Dedifferentiated amniotic fluid mesenchymal stem cell (primary cell): ENCODE measurements around the gene CD300A.
"Not testable (repeated sequence)": the region's sequence is repeated elsewhere in the genome, so short reads cannot be mapped to it uniquely, and the experiment has no call there.

ENCODE experiments used
- DNase-seq: peaks from one replicate; pipeline ENCODE4 v3.0.0-alpha.2; 2016; ENCODE audit errors: extremely low spot score

Gene CD300A

DNA sequence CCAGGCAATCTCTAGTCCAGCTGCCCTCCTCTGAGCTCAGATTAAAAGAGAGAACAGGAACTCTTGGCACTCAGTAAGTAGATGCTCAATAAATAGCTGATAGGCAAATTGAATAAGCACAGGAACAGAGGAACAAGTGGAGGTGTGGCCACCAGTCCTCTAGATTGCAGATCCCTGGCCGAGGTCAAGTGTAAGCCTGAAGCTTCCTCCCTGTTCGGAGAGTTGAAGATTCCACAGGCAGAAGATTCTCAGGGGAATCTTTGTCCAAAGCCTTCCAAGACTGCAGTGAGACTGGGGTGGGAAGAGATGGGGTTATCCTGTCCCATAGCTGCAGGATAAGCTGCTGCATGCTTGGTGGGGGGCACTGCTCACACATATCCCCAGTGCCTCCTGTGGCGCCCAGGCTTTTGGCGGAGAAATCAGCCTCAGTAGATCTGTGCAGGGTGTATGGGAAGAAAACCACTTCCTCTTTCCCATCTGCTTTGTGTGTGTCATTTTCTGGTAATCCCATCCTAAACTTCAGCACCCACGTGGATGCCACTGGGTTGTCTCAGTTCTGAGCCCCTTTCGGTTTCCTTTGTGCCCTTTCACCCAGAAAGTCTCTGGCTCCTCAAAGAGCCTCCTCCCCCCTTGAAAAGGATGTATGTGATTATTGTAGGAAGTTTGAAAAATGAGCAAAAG, 12.1 kb downstream of the CD300A start:
- DNase-seq: no peak

DNA sequence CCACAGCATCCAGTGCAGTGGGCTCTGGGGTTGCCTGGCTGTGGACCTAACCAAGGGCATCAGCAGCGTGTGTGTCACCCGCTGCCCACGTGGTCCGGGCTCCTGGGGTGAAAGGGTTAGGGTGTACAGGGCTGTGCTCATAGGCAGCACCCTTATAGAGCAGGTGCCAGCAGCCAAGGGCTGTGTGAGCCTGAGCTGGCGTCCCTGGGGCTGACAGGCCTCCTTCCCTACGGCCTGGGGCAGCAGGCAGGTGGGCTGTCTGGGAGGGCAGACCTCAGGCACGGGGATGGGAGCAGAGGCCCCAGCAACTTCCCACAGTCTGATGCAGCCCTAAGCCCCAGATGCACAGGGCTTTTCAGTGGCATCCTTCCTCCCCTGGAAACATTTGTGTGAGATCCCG, 13.9 kb downstream of the CD300A start:
- DNase-seq: no peak

DNA sequence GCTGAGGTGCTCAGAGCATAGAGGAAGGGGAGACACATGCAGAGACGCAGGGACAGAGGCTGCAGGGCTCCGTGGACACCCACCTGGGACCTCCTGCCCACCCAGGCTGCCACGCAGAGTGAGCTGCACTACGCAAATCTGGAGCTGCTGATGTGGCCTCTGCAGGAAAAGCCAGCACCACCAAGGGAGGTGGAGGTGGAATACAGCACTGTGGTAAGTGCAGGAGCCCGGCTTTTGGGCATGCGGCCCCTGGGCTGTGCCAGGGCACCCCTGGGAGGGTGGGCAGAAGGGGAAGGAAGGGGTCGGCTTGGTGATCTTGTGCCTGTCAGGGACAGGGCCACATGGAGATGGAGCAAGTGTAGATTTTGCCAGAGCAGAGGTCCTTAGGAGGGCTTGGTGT, 15.2 kb downstream of the CD300A start:
- no peak for DNase-seq

DNA sequence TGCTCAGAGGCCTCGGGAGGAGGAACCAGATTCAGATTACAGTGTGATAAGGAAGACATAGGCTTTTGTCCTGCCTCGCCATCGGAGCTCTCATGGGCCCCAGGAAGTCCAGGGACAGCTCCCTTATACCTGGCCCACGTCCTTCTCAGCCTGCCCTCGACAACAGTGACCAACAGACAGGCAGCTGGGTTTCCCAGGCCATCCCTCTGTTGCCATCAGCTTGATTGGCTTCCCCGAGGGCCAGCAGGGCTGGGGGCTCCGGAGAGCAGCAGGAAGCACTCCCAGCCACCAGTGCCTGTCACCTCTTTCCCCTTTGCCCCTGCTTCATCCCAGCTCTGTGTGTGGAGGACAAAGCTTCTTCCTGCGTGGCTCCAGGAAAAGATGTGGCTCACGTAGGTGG, 17.6 kb downstream of the CD300A start:
- no peak for DNase-seq

DNA sequence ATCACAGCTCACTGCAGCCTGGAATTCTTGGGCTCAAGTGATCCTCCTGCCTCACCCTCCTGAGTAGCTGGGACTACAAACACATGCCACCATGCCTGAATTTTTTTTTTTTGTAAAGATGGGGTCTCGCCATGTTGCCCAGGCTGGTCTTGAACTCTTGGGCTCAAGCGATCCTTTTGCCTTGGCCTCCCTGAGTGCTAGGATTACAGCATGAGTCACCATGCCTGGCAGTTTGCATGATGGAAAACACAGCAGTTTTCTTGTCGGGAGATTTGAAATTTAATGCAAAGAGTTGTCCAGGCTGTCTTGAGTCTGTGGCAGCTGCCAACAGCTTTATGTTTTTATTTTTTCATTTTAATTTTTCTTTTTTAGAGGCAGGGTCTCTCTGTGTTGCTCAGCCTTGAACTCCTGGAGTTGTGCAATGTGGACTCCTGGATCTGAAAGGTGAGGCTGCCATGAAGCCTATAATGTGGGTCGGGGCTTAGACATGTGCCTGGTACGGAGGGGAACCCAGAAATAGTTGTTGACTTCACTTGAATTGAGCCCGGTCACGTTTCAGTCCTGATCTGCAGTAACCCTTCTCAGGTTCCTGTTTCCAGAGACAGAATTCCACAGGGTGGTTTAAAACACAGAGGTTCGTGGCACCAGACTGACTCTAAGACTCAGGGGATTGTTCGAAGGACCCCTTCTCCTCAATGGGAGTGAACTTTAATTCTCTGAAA, 18.7 kb downstream of the CD300A start:
- no peak for DNase-seq

DNA sequence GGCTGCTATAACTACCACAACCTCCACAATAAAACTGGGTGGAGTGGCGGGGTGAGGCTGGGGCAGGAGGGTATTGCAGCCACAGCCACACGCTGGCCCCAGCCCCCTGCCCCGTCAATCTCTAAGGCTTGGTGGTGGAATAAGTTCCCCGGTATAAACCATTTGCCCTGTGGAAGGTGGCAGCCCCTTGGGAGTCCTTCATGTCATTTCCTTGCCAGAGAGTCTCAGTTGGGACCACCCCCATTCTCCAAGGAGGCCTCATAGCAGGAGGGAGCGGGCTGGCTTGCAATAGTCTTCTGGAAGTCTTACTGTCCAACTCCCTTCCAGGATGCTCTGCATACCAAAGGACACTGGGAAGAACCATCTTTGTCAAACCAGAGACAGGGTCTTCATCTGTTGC, 19.4 kb downstream of the CD300A start:
- DNase-seq: no peak

DNA sequence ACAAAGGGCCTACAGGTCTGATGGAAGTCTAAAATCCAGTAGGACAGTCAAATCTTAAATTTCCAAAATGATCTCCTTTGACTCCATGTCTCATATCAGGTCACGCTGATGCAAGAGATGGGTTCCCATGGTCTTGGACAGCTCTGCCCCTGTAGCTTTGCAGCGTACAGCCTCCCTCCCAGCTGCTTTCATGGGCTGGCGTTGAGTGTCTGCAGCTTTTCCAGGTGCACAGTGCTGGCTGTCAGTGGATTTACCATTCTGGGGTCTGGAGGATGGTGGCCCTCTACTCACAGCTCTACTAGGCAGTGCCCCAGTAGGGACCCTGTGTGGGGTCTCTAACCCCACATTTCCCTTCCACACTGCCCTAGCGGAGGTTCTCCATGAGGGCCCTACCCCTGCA, 21.8 kb downstream of the CD300A start:
- DNase-seq: not testable (repeated sequence)

DNA sequence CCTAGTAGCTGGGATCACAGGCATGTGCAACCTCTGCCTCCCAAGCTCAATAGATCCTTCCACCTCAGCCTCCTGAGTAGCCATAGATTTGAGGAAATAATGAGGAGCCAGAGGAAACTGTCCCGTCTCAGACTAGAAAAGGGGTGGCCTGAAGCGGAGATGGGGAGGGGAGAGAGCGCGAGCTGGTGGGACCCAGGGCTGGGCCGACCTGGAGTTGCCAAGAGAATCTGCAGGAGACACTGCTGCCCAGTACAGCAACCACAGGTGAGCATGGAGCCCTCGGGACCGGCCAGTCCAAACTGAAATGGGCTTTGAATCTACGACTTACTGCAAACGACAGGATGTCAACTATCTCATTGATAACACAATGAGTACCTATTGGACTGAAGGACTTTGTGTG, 24.3 kb downstream of the CD300A start:
- DNase-seq: no peak

DNA sequence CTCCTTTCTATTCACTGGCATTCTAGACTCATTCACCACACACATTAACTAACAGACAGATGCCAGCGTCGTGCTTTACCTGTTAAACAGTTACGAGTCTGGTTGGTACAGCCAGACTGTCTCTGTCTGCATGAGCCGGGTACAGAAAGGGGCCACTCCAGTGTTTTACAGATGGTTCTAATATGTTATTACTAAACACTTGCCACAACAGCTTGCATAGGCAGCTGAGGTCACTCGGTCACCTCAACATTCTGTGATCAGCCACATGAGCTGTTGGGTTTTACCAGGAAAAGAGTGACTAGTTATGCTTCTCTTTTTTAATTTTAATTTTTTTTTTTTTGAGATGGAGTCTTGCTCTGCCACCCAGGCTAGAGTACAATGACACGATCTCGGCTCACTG, 25.2 kb downstream of the CD300A start:
- no peak for DNase-seq

DNA sequence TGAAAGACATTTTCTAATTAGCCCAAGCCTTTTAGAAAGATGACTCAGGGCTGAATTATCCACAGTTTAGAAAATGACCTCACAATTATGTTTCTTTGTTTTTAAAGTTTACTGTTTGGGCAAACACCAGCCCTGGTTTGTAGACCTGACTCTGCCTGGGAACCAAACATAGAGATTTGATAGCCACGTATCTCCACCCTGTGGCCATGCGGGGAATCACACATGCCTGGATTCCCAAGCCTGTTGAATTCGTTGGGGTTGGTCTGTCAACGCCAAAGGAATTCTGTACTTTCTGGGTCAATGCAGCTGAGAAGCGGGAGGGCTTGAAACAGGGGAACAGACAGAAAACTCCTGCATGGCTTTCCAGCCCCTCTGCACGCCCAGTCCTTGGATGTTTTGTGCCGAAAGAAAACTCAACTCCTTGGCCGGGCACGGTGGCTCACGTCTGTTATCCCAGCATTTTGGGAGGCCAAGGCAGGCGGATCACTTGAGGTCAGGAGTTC, 26.9 kb downstream of the CD300A start:
- peak; percentile 61 for DNase-seq

DNA sequence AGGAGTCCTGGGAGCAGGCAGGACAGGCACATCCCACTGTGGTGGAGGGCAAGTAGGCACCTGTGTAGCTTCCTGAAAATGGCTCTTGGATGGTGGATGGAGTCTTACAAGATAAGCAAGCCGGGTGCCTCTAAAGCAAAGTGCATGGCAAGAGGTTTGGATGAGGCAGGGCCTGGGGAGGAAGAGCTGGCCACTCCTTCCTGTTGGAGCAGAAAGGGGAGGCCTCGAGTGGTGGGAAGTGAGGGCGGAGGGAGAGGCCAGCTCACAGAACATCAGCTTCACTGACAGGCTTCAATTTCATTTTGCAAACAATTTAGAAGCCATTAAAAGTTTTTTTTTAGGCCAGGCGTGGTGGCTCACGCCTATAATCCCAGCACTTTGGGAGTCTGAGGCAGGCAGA, 31.0 kb downstream of the CD300A start:
- DNase-seq: no peak

DNA sequence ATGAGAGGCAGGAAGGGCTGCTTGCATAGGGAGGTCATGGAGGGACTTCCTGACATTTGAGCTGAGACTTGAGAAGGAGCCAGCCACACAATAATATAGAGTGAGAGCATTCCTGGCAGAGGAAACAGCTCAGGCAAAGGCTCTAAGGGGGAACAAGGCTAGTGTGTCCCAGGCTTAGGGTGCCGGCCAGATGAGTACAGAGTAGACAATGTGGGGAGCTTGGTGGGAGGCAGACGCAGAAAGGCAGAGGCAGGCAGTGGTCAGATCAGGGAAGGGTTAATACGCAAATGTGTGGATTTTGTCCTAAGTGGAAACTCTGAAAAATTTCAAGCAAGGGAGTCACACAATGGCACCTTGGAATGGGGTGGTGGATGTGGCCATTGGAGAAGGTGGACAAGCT, 33.6 kb downstream of the CD300A start:
- DNase-seq: no peak

DNA sequence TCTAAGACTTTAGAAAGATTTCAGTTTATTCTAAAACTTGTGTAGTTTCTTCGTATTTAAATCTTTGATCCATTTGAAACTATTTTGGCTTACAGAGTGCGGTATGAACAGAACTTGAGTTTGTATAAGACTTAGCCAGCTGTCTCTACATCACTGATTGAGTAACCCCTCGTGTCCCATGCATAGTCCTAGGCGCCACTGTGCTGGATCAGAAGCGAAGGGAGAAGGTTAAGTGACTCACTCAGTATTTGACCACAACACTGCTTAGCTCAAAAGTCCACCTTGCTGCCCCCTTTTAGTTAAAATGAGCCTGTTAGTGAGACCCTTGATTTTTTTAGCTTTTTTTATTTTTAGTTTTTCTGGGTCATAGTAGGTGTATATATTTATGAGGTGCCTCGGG, 36.4 kb downstream of the CD300A start:
- no peak for DNase-seq

DNA sequence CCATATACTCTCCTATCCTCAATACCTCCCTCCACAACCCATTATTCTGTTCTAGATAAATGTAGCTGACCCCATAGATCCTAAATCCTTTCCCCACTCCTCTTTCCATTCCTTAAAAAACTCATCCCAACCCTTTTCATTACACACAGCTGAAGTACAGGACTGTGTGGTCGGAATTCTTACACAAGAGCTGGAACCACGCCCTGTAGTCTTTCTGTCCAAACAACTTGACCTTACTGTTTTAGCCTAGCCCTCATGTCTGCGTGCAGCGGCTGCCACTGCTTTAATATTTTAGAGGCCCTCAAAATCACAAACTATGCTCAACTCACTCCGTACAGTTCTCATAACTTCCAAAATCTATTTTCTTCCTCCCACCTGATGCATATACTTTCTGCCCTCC, 37.5 kb downstream of the CD300A start:
- not testable (repeated sequence) for DNase-seq

DNA sequence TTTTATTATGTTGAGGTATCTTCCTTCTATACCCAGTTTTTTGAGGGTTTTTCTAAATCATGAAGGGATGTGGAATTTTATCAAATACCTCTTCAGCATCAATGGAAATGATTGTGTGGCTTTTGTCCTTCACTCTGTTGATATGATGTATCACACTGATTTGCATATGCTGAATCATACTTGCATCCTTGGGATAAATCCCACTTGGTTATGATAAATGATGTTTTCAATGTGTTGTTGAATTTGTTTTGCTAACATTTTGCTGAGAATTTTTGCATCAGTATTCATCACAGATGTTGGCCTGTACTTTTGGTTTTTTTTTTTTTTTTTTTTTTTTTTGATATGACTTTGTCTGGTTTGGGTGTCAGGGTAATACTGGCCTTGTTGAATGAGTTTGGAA, 41.7 kb downstream of the CD300A start:
- DNase-seq: no peak

DNA sequence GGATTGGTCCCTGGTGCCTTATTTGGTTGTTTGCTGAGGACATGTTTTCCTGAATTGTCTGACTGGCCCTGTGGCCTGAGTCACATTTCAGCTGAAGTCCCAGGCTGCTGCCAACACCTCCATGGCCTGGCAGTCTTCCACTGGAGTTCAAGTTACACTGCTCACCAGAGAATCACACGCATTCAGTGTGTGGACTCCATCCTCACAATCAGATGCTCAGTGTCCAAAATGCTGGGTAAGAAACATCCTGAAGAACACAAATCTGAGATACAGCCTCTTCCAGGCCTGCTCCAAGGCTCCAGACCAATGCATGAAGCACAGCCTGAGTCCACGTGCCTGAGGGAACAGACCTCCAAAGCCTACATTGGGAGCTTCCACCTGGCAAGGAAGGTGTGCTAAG, 45.6 kb downstream of the CD300A start:
- no peak for DNase-seq

DNA sequence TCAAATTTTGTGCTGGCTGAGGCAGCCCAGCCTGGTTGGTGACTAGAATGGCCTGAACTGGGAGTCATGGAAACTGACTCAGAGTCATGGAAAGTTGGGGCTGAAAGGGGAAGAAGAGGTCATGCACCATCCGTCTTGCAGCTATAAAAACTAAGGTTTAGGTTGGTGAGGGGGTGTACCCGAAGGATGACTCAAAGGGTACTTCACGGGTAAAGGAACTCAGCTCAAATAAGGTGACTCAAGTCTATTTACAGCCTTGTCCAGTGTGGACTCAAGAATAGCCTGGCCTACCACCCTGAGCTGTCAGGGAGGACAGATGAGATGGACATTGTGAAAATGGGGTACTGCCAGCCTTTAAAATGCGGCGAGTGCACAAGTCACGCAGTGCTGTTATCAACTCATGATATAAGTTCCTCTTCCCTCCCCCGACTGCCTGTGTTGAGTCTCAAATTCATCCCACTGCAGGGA, 46.2 kb downstream of the CD300A start:
- no peak for DNase-seq

DNA sequence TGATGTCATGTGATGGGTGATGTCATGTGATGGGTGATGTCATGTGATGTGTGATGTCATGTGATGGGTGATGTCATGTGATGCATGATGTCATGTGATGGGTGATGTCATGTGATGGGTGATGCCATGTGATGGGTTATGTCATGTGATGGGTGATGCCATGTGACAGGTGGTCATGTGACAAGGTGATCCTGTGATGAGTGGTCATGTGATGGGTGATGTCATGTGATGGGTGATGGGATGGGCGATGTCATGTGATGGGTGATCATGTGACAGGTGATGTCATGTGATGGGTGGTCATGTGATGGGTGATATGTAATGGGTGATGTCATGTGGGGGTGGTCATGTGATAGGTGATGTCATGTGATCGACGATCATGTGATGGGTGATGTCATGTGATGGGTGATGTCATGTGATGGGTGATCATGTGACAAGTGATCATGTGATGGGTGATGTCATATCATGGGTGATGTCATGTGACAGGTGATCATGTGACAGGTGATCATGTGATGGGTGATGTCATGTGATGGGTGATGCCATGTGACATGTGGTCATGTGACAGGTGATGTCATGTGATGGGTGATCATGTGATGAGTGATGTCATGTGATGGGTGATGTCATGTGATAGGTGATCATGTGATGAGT, 47.7 kb downstream of the CD300A start:
- DNase-seq: no peak

DNA sequence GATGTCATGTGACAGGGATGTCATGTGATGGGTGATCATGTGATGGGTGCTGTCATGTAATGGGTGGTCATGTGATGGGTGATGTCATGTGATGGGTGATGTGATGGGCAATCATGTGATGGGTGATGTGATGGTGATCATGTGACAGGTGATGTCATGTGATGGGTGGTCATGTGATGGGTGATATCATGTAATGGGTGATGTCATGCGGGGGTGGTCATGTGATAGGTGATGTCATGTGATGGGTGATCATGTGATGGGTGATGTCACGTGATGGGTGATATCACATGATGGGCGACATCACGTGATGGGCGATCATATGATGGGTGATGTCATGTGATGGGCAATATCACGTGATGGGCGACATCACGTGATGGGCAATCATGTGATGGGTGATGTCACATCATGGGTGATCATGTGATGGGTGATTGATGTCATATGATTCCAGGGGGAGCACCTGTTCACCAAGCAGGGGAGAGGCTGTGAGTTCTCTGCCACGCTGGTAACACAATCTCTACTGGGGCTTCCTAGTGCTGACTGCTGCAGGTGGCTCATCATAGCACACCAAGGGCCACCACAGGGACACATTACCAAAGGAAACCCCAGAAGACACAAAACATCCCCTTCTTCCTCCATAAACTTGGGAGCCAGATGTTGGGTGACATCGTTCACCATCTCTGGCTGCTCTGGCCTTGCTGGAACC, 48.3 kb downstream of the CD300A start:
- no peak for DNase-seq

DNA sequence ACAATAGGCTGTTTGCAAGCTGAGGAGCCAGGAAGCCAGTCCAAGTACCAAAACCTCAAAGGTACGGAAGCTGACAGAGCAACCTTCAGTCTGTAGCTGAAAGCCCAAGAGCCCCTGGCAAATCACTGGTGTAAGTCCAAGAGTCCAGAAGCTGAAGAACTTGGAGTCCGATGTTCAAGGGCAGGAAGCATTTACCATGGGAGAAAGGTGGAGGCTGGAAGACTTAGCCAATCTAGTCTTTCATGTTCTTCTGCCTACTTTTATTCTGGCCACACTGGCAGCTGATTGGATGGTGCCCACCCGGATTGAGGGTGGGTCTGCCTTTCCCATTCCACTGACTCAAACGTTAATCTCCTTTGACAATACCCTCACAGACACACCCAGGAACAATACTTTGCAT, 49.5 kb downstream of the CD300A start:
- no peak for DNase-seq

DNA sequence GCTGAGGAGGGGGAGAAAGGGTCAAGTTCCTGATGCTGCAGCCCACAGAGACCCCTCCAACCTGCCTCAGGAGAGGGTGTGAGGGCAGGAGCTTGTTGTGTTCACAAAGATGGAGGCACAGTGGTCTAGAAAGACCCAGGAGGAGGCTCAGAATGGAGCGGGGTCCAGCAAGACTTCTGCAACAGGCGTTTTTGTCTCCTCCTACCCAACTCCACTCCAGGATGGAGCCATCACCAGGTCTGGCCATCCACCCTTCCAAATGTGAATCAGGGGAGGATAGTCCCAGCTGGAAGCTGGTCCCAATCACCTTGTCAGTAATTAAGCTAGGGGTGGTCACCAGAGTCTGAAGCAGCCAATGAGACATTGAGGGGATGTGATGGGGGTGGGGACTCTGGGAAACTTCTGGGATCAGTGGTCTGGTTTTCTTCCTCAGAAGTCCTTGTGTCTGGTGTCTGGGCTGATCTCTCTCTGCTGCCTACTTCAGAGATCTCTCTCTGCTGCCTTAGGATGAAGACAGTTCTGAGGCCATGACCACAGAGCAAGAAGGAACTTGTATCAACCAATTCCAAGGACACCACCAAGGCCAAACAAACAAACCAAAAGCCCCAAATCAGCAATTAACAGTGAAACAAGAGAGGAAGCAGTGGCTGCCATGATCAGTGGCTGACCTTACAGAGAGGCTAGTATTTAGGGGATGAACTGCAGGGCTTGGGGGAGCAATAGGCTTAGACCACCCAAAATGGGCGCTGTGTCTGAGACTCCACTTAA, 50.3 kb downstream of the CD300A start:
- DNase-seq: no peak
